Measurements from ENCODE around the gene TRABD2A. TPM values are rescaled to one million over a fixed set of nuclear protein-coding genes. Genes with fewer than 3 reads are reported as not detected.

The TRABD2A gene
- total and polyA plus RNA-seq, 9 of the 15 experiments (the other 6 are each of a cell fraction or from before 2014, with no cell fraction given), result 0.07 to 0.45 (median 0.25) TPM

- intact Hi-C loops (cut with micrococcal nuclease), result no loop called here
- Histone ChIP-seq H2AFZ (ENCODE audit: low read depth, low read length) (peak overlapping the region; percentile 88), H3K4me2 (ENCODE audit: insufficient read depth, low read length) (peak overlapping the region; percentile 3; the same call in 1 of the 2 replicates), H3K4me3 (no peak overlapping the region), H3K27me3 (ENCODE audit: control insufficient read depth in 2 of 2, insufficient read depth in 2 of 2, low read length in 2 of 2) (no peaks in the 10 kb centered on the region), H4K20me1 (replicated peaks; ENCODE audit: control insufficient read depth, insufficient read depth, low read length) (no peaks in the 10 kb centered on the region), H3K79me2 (ENCODE audit: control insufficient read depth, insufficient read depth, low read length) (no peaks in the 10 kb centered on the region), H3K9ac (ENCODE audit: insufficient read depth in 1 of 2, low read depth in 2 of 2, low read length in 2 of 2) (peak overlapping the region in 1 of 2 experiments; percentile 15; a peak in 1 of 4 replicates), H3K36me3 (ENCODE audit: control insufficient read depth, insufficient read depth, low read length) (no peaks in the 10 kb centered on the region), H3K4me1 (replicated peaks in 1 of 2; ENCODE audit: control insufficient read depth in 2 of 2, insufficient read depth in 2 of 2, low read length in 2 of 2) (peaks cover 6 to 18% of the 10 kb centered on the region in 2 experiments; a peak in 3 of 5 replicates), H3K27ac (ENCODE audit: extremely low read depth, low read depth, low read length) (peak overlapping the region; percentile 29; the same call in 1 of the 3 replicates), H3K9me1 (ENCODE audit: control insufficient read depth, insufficient read depth, low read length) (no peaks in the 10 kb centered on the region), H3K9me3 (replicated peaks; ENCODE audit: control insufficient read depth, insufficient read depth, low read depth, low read length) (no peaks in the 10 kb centered on the region)
- ChIA-PET CTCF (ENCODE audit: low intra/inter-chr PET ratio) (no interaction called here), POLR2A (interaction anchor here (1.2 to 1.8 kb wide), 2 partner anchors 9 to 15 kb away, joined by 5 to 8 read pairs; no protein-coding TSS in a partner anchor)
- ATAC-seq, result peak; percentile 55
- 54% methylated on average over 9 of the region's 12 CpGs for whole genome bisulfite sequencing (ENCODE audit: insufficient coverage, low coverage, missing lambda C conversion rate)
- no peak for FAIRE-seq
- DNase-seq (ENCODE audit: extremely low read depth in 1 of 4, low spot score in 3 of 4), result no peak
- in situ Hi-C loops (cut with MboI), result no loop called here
- BruUV-seq (replicated peaks), result no TSS peak
- TF ChIP-seq E2F8 (IDR thresholded peaks at IDR 0.05; ENCODE audit: low read depth, partially characterized antibody) (no peak), MLLT1 (IDR thresholded peaks at IDR 0.05) (no peak), ZC3H8 (IDR thresholded peaks at IDR 0.05) (no peak), MYC (IDR thresholded peaks at IDR 0.05; ENCODE audit: low read depth, low read length) (0 out of 2 replicates have a peak, but pooled peaks have one; percentile 12), MYC (CRISPR knock-in tag; IDR thresholded peaks at IDR 0.05; ENCODE audit: borderline replicate concordance, low read depth) (no peak)
Measured at GRCh38 chr2:84891355-84892010, 10.6 kb upstream of the TRABD2A start.
